ENCODE measurements around the gene CDV3. TPM values are rescaled to one million over a fixed set of nuclear protein-coding genes. Genes with fewer than 3 reads are reported as not detected.
"Not testable (repeated sequence)": the region's sequence is repeated elsewhere in the genome, so short reads cannot be mapped to it uniquely, and the experiment has no call there.

CDV3 gene
- polyA plus RNA-seq, 1 experiment: 54.9 TPM

GRCh38 chr3:133531981-133532380 lies 41.5 kb upstream of the CDV3 start:
- no peaks in the 10 kb centered on the region for H3K27me3 ChIP-seq (ENCODE audit: control insufficient read depth, insufficient read depth, low read length)
- ChIA-PET POLR2A (no interaction called here), CTCF (interaction anchor here (0.9 to 2.4 kb wide), 4 partner anchors 9 to 47 kb away, joined by 3 to 8 read pairs (median 3); no protein-coding TSS in a partner anchor)
- TF ChIP-seq CTCF (IDR thresholded peaks at IDR 0.05; ENCODE audit: insufficient read depth, low read depth, low read length): no peak
- DNase-seq (ENCODE audit: low read depth): no peak
- no peak overlapping the region for H3K4me3 ChIP-seq (ENCODE audit: low read depth, low read length)
- H3K36me3 ChIP-seq (ENCODE audit: control insufficient read depth, insufficient read depth, low read length): no peaks in the 10 kb centered on the region

GRCh38 chr3:133532951-133533350 lies 40.5 kb upstream of the CDV3 start:
- no peak for TF ChIP-seq CTCF (IDR thresholded peaks at IDR 0.05; ENCODE audit: insufficient read depth, low read depth, low read length)
- Histone ChIP-seq H3K36me3 (ENCODE audit: control insufficient read depth, insufficient read depth, low read length) (no peaks in the 10 kb centered on the region), H3K4me3 (ENCODE audit: low read depth, low read length) (no peak overlapping the region), H3K27me3 (ENCODE audit: control insufficient read depth, insufficient read depth, low read length) (no peaks in the 10 kb centered on the region)
- no peak for DNase-seq (ENCODE audit: low read depth)
- CTCF ChIA-PET: interaction anchor here (0.9 to 2.4 kb wide), 3 partner anchors 16 to 46 kb away, joined by 3 to 8 read pairs (median 3); no protein-coding TSS in a partner anchor
- POLR2A ChIA-PET: no interaction called here

GRCh38 chr3:133535971-133536881 lies 37.3 kb upstream of the CDV3 start:
- H3K27me3 ChIP-seq (ENCODE audit: control insufficient read depth, insufficient read depth, low read length): no peaks in the 10 kb centered on the region
- TF ChIP-seq CTCF (IDR thresholded peaks at IDR 0.05; ENCODE audit: insufficient read depth, low read depth, low read length): no peak
- ChIA-PET CTCF (interaction anchor here (0.8 to 2.1 kb wide), 4 partner anchors 11 to 71 kb away, joined by 3 to 10 read pairs (median 4); no protein-coding TSS in a partner anchor), POLR2A (interaction anchor here (0.6 kb wide), 1 partner anchor 39 kb away, joined by 4 read pairs; no protein-coding TSS in a partner anchor)
- H3K36me3 ChIP-seq (ENCODE audit: control insufficient read depth, insufficient read depth, low read length): no peaks in the 10 kb centered on the region
- H3K4me3 ChIP-seq (ENCODE audit: low read depth, low read length): no peak overlapping the region
- DNase-seq (ENCODE audit: low read depth): no peak

GRCh38 chr3:133537131-133537530 lies 36.4 kb upstream of the CDV3 start:
- not testable (repeated sequence) for H3K36me3 ChIP-seq (ENCODE audit: control insufficient read depth, insufficient read depth, low read length); H3K4me3 ChIP-seq (ENCODE audit: low read depth, low read length); H3K27me3 ChIP-seq (ENCODE audit: control insufficient read depth, insufficient read depth, low read length); DNase-seq (ENCODE audit: low read depth)
- POLR2A ChIA-PET: interaction anchor here (0.6 kb wide), 1 partner anchor 38 kb away, joined by 4 read pairs; no protein-coding TSS in a partner anchor
- CTCF ChIA-PET: interaction anchor here (0.6 to 2.1 kb wide), 5 partner anchors 10 to 72 kb away, joined by 3 to 10 read pairs (median 3); no protein-coding TSS in a partner anchor

- H3K4me3 ChIP-seq (ENCODE audit: low read depth, low read length): no peak overlapping the region
- H3K36me3 ChIP-seq (ENCODE audit: control insufficient read depth, insufficient read depth, low read length): no peaks in the 10 kb centered on the region
- CTCF ChIA-PET: no interaction called here
- POLR2A ChIA-PET: no interaction called here
- no peak for DNase-seq (ENCODE audit: low read depth)
- no peak for TF ChIP-seq CTCF (IDR thresholded peaks at IDR 0.05; ENCODE audit: insufficient read depth, low read depth, low read length)
- no peaks in the 10 kb centered on the region for H3K27me3 ChIP-seq (ENCODE audit: control insufficient read depth, insufficient read depth, low read length)
These were observed 35.3 kb upstream of the CDV3 start for GRCh38 chr3:133538154-133538553.

Measured in BJ (cell line).